Occipital lobe (tissue), 2 donors: Measurements from ENCODE around the gene HDHD3. TPM values are rescaled to one million over a fixed set of nuclear protein-coding genes. Genes with fewer than 3 reads are reported as not detected.

Experiments used
- DNase-seq: peaks from one replicate; lab custom pipeline; 2025; lab: John Stamatoyannopoulos, UW
- total RNA-seq: library from RNA; depleted of rRNA; stranded (reverse); fragments of >200 nt; gene quantifications from one replicate; pipeline ENCODE4 v1.2.3, GENCODE V29; 2014

Gene HDHD3
- total RNA-seq, 1 donor from 2014 or later: 5.6 TPM

GRCh38 chr9:113363336-113363735 is 13.4 kb downstream of the HDHD3 start:
- no peak for DNase-seq

GRCh38 chr9:113361304-113362018 is 15.3 kb downstream of the HDHD3 start:
- DNase-seq: peak; percentile 13

- DNase-seq: no peak
Measured at GRCh38 chr9:113360242-113360842, 16.4 kb downstream of the HDHD3 start.

GRCh38 chr9:113359385-113359784 is 17.4 kb downstream of the HDHD3 start:
- DNase-seq: no peak

- no peak for DNase-seq
Measured at GRCh38 chr9:113356686-113357292, 20.0 kb downstream of the HDHD3 start.

GRCh38 chr9:113355040-113355596 is 21.7 kb downstream of the HDHD3 start:
- DNase-seq: no peak

- no peak for DNase-seq
Measured at GRCh38 chr9:113352411-113352810, 24.4 kb downstream of the HDHD3 start.

- DNase-seq: no peak
Measured at GRCh38 chr9:113352006-113352405, 24.8 kb downstream of the HDHD3 start.

GRCh38 chr9:113350937-113351336 is 25.8 kb downstream of the HDHD3 start:
- DNase-seq: no peak

GRCh38 chr9:113350107-113350661 is 26.6 kb downstream of the HDHD3 start:
- no peak for DNase-seq

GRCh38 chr9:113349445-113350094 is 27.2 kb downstream of the HDHD3 start, which contains the start of gene BSPRY:
Gene BSPRY, plus strand, starts transcription at chr9:113349541. Its CDS starts 39 bp downstream, at chr9:113349580.
- no peak for DNase-seq

GRCh38 chr9:113349066-113349444 is 27.7 kb downstream of the HDHD3 start:
- DNase-seq: no peak

GRCh38 chr9:113348437-113348836 is 28.3 kb downstream of the HDHD3 start:
- DNase-seq: no peak

GRCh38 chr9:113345671-113346070 is 31.1 kb downstream of the HDHD3 start:
- no peak for DNase-seq

- no peak for DNase-seq
Measured at GRCh38 chr9:113345190-113345589, 31.6 kb downstream of the HDHD3 start.

- peak; percentile 84 for DNase-seq
Measured at GRCh38 chr9:113343732-113344231, 33.0 kb downstream of the HDHD3 start.

- no peak for DNase-seq
Measured at GRCh38 chr9:113341712-113342410, 34.9 kb downstream of the HDHD3 start.

GRCh38 chr9:113340011-113340699 is 36.6 kb downstream of the HDHD3 start, which contains the start of gene WDR31:
Gene WDR31, minus strand, starts transcription at chr9:113340275. Its CDS starts 8,253 bp downstream, at chr9:113332022.
- DNase-seq: peak; percentile 82

GRCh38 chr9:113337714-113338113 is 39.1 kb downstream of the HDHD3 start:
- no peak for DNase-seq

GRCh38 chr9:113331780-113332179 is 45.0 kb downstream of the HDHD3 start:
- DNase-seq: no peak
